Spleen (tissue), 11 donors: Measurements from ENCODE around the gene PDE3A. TPM values are rescaled to one million over a fixed set of nuclear protein-coding genes. Genes with fewer than 3 reads are reported as not detected.

Experiments
- DNase-seq: peaks from one replicate; pipeline ENCODE4 v3.0.0-alpha.2; 2020
- H3K27ac ChIP-seq, 8 donors: fragments of 200-600 bp; sonication (generic) in 7 of 8; 1 replicate in 4 of 8; 2 replicates in 4 of 8; pipeline versions ENCODE4 v1.5.0 to v1.8.0; 2016 to 2021; ENCODE audit warnings: inconsistent platforms in 4 of 8, mild to moderate bottlenecking in 4 of 8, moderate library complexity in 1 of 8
- H3K27me3 ChIP-seq, 7 donors: fragments of 200-600 bp; sonication (generic) in 6 of 7; replicated peaks in 1 of 7; 1 replicate in 4 of 7; 2 replicates in 3 of 7; pipeline versions ENCODE4 v1.5.0 to v1.8.0; 2016 to 2021; ENCODE audit warnings: inconsistent platforms in 3 of 7, mild to moderate bottlenecking in 1 of 7
- H3K36me3 ChIP-seq, 6 donors: fragments of 200-600 bp; sonication (generic) in 5 of 6; 1 replicate in 4 of 6; 2 replicates in 2 of 6; pipeline versions ENCODE4 v1.5.0 to v1.8.0; 2016 to 2021; ENCODE audit warnings: inconsistent platforms in 2 of 6
- H3K4me1 ChIP-seq, 6 donors: fragments of 200-600 bp; sonication (generic) in 5 of 6; 1 replicate in 3 of 6; 2 replicates in 3 of 6; pipeline versions ENCODE4 v1.5.0 to v1.8.0; 2016 to 2021; ENCODE audit warnings: inconsistent platforms in 3 of 6
- H3K4me3 ChIP-seq, 8 donors: fragments of 200-600 bp; sonication (generic) in 7 of 8; 1 replicate in 4 of 8; 2 replicates in 4 of 8; pipeline versions ENCODE4 v1.5.0 to v1.8.0; 2016 to 2021; ENCODE audit warnings: inconsistent platforms in 4 of 8, mild to moderate bottlenecking in 4 of 8, moderate library complexity in 2 of 8
- H3K9me3 ChIP-seq, 8 donors: fragments of 200-600 bp; sonication (generic) in 7 of 8; 1 replicate in 4 of 8; 2 replicates in 4 of 8; pipeline versions ENCODE4 v1.5.0 to v1.8.0; 2016 to 2021; ENCODE audit warnings: inconsistent platforms in 4 of 8
- POLR2A ChIP-seq, 3 donors: fragments of 450-650 bp; IDR thresholded peaks; one replicate each; pipeline ENCODE4 v1.5.1; 2017; ENCODE audit warnings: antibody characterized with exemption in 3 of 3, mild to moderate bottlenecking in 1 of 3
- POLR2AphosphoS5 ChIP-seq, 3 donors: sonication (generic); formaldehyde crosslinking; IDR thresholded peaks; one replicate each; pipeline ENCODE4 v1.5.1; 2017; ENCODE audit warnings: antibody characterized with exemption in 3 of 3
- WGBS, 5 donors: extraction: QIAGEN DNeasy Blood & Tissue Kit in 3 of 5; methylation state at CpG; one replicate each; pipeline versions ENCODE4 v1.1.5 to v1.1.7; 2013 to 2018; 5-methylcytosine and 5-hydroxymethylcytosine counted together
- intact Hi-C: fragments of 100-400 bp; cut with DNase I; formaldehyde crosslinking; loops from one replicate; pipeline ENCODE4 v1.15.0; 2023; ENCODE audit warnings: low total_unique reads
- polyA plus RNA-seq, 3 donors: library from polyadenylated mRNA; stranded (reverse); fragments of 200-250 nt; gene quantifications; one replicate each; pipeline ENCODE4 v1.2.1, GENCODE V29; 2013
- total RNA-seq, 7 donors: library from RNA; depleted of rRNA in 3 of 7; stranded (reverse); fragments of >200 nt in 3 of 7; fragmentation: NEBNext Ultra II Directional in 4 of 7; extraction: Animal tissue kit (Norgen Biotek cat#: 25700) in 4 of 7; gene quantifications; one replicate each; pipeline versions ENCODE4 v1.1.0 to v1.2.1, GENCODE V29; 2016 to 2021
- TF ChIP-seq, protein P1 (sequence below), 11 experiments: fragments of 200-600 bp in 7 of 11; fragments of 450-650 bp in 4 of 11; sonication (generic) in 4 of 11; IDR thresholded peaks in 8 of 11; conservative IDR thresholded peaks in 3 of 11; 1 replicate in 7 of 11; 2 replicates in 4 of 11; pipeline versions ENCODE4 v1.4.0 to v1.8.0; 2016 to 2021; ENCODE audit warnings: antibody characterized with exemption in 11 of 11, inconsistent platforms in 4 of 11, mild to moderate bottlenecking in 1 of 11
- donor health status: healthy with polysubstance abuse.
- donor health status: DM: no; HTN: no; CAD: no; lungs with moderate emphysema.
- donor health status: DM: no; HTN: no; CAD: no.
- donor health status: Bipolar disorder and iron deficiency.
- donor health status: healthy.
- donor health status: DM: no; HTN: no; CAD: no.
- donor health status: DM: yes; HTN: yes; CAD: no.

Gene PDE3A
- total and polyA plus RNA-seq, 10 donors, result 0.57 to 10.1 (median 7.5) TPM

DNA sequence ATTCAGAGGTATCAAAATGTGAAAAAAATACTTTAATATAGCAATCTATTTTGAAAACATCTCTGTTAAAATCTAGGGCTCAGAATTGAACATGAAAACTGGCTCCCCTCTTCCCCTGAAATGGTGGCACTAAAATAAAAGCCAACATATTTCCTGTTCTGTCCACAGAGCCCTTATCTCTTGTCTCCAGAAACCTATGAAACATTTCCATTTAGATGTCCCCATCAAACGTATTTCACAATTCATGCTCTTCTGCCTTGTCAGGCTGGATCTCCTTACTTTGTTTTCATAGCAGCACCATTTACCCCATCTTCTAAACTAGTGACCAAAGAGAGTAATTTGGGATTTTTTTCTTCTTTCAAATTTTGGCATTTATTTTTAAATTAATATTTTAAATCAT lies 42.4 kb downstream of the PDE3A start:
- Histone ChIP-seq H3K27ac (no peak overlapping the region), H3K36me3 (no peaks in the 10 kb centered on the region), H3K4me3 (no peak overlapping the region), H3K4me1 (peaks cover 0 to 4% (median 0%) of the 10 kb centered on the region in 6 donors), H3K27me3 (no peaks in the 10 kb centered on the region), H3K9me3 (no peaks in the 10 kb centered on the region)
- intact Hi-C loops, result no loop called here
- TF ChIP-seq POLR2AphosphoS5 (IDR thresholded peaks at IDR 0.05), result no peak
- TF ChIP-seq POLR2A (IDR thresholded peaks at IDR 0.05), result no peak
- TF ChIP-seq, protein P1, sequence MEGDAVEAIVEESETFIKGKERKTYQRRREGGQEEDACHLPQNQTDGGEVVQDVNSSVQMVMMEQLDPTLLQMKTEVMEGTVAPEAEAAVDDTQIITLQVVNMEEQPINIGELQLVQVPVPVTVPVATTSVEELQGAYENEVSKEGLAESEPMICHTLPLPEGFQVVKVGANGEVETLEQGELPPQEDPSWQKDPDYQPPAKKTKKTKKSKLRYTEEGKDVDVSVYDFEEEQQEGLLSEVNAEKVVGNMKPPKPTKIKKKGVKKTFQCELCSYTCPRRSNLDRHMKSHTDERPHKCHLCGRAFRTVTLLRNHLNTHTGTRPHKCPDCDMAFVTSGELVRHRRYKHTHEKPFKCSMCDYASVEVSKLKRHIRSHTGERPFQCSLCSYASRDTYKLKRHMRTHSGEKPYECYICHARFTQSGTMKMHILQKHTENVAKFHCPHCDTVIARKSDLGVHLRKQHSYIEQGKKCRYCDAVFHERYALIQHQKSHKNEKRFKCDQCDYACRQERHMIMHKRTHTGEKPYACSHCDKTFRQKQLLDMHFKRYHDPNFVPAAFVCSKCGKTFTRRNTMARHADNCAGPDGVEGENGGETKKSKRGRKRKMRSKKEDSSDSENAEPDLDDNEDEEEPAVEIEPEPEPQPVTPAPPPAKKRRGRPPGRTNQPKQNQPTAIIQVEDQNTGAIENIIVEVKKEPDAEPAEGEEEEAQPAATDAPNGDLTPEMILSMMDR (IDR thresholded peaks at IDR 0.05 in 8 of 11, conservative IDR thresholded peaks at IDR 0.05 in 3 of 11), result no peak
- DNase-seq, result no peak
- WGBS, 5 donors, result 11 to 22% (median 15%) methylated on average over 1 of the region's 1 CpG

DNA sequence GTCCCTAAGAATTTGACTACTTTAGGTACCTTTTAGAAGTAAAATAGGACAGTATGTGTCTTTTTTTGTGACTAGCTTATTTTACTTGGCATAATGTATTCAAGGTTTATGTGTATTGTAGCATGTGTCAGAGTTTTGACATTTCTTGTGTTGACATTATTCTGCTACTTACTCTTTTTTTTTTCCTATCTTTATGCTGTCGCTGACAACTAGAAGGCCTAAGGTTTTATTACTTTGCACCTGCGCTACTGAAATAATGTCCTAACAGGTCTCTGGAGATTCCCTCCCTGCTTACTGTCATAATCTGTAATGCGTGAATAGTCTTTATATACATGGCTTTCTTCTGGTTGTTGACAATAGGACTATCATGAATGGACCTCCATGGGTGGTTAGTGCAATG lies 43.0 kb downstream of the PDE3A start:
- no peak overlapping the region for H3K27ac ChIP-seq
- TF ChIP-seq POLR2AphosphoS5 (IDR thresholded peaks at IDR 0.05) (no peak), POLR2A (IDR thresholded peaks at IDR 0.05) (no peak)
- TF ChIP-seq, protein P1 (IDR thresholded peaks at IDR 0.05 in 8 of 11, conservative IDR thresholded peaks at IDR 0.05 in 3 of 11), result no peak
- H3K4me1 ChIP-seq, result peaks cover 0 to 4% (median 0%) of the 10 kb centered on the region in 6 donors
- WGBS, 5 donors, result 48 to 80% (median 54%) methylated on average over 3 of the region's 3 CpGs
- intact Hi-C loops, result no loop called here
- H3K4me3 ChIP-seq, result no peak overlapping the region
- no peak for DNase-seq
- no peaks in the 10 kb centered on the region for H3K36me3 ChIP-seq
- H3K27me3 ChIP-seq, result no peaks in the 10 kb centered on the region
- H3K9me3 ChIP-seq, result no peaks in the 10 kb centered on the region

DNA sequence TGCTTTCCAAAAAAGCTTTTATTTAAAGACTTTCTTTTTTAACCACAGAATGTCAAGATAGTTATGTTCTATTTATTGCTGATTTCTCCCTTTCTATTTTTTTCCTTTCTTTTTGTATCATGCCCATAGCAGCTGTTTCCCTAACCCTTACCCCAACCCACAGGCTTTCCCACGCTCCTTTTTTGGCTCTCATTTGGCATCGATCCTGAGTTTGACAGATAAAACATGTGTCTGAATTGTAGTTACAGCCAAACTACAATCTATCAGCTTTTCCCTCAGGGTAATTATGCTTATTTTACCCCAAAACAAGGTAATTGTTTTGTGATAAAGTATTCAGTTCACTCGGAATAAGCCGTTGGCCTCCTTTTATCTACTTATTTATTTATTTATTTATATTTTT lies 46.7 kb downstream of the PDE3A start:
- DNase-seq, result no peak
- Histone ChIP-seq H3K9me3 (no peaks in the 10 kb centered on the region), H3K27ac (no peak overlapping the region), H3K36me3 (no peaks in the 10 kb centered on the region), H3K4me1 (peaks cover 0 to 4% (median 0%) of the 10 kb centered on the region in 6 donors), H3K4me3 (no peak overlapping the region), H3K27me3 (no peaks in the 10 kb centered on the region)
- TF ChIP-seq, protein P1 (IDR thresholded peaks at IDR 0.05 in 8 of 11, conservative IDR thresholded peaks at IDR 0.05 in 3 of 11), result no peak
- no peak for TF ChIP-seq POLR2A (IDR thresholded peaks at IDR 0.05)
- TF ChIP-seq POLR2AphosphoS5 (IDR thresholded peaks at IDR 0.05), result no peak
- intact Hi-C loops, result no loop called here
- 16 to 23% (median 18%) methylated on average over 4 of the region's 4 CpGs for WGBS, 5 donors

DNA sequence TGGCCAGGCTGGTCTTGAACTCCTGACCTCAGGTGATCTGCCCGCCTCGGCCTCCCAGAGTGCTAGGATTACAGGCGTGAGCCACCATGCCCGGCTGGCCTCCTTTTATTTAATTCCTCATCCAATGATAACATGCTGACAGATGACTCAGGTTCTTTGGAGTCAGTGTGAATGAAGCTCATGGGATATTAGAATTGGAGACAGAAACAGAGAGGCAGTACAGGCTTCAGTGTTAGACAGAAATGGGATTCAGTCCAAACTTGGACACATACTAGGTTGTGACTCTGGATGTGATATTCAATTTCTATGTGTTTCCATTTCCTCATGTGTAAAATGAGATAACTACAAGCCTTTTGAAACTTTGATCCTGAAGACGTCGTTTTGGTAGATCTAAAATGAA lies 47.3 kb downstream of the PDE3A start:
- Histone ChIP-seq H3K36me3 (no peaks in the 10 kb centered on the region), H3K9me3 (no peaks in the 10 kb centered on the region), H3K4me3 (no peak overlapping the region), H3K4me1 (peaks cover 0 to 4% (median 0%) of the 10 kb centered on the region in 6 donors), H3K27ac (no peak overlapping the region), H3K27me3 (no peaks in the 10 kb centered on the region)
- DNase-seq, result no peak
- TF ChIP-seq, protein P1 (IDR thresholded peaks at IDR 0.05 in 8 of 11, conservative IDR thresholded peaks at IDR 0.05 in 3 of 11), result no peak
- TF ChIP-seq POLR2AphosphoS5 (IDR thresholded peaks at IDR 0.05) (no peak), POLR2A (IDR thresholded peaks at IDR 0.05) (no peak)
- WGBS, 5 donors, result 61 to 74% (median 69%) methylated on average over 6 of the region's 6 CpGs
- intact Hi-C loops, result no loop called here
